Fibroblast of villous mesenchyme (primary cell): ENCODE data around the gene SERPINA12. TPM values are rescaled to one million over a fixed set of nuclear protein-coding genes. Genes with fewer than 3 reads are reported as not detected.

Experiments used
- DNase-seq: peaks from one replicate; pipeline ENCODE4 v3.0.0-alpha.2; 2010; ENCODE audit warnings: low read depth
- H3K4me3 ChIP-seq: 2 replicates; pipeline ENCODE4 v1.5.1; 2011; ENCODE audit warnings: low read depth, mild to moderate bottlenecking, low read length
- CTCF ChIP-seq: IDR thresholded peaks from 2 replicates; pipeline ENCODE4 v1.5.1; 2012; ENCODE audit warnings: low read depth, mild to moderate bottlenecking, low read length; ENCODE audit not compliant: insufficient read depth
- total RNA-seq: library from RNA; depleted of rRNA; stranded (reverse); fragments of >200 nt; gene quantifications from 2 replicates; pipeline ENCODE4 v1.2.3, GENCODE V29; 2012

The SERPINA12 gene
- total RNA-seq, 1 donor, result not detected

GRCh38 chr14:94505641-94506040 is 3.6 kb downstream of the SERPINA12 start:
- no peak for DNase-seq
- no peak overlapping the region for H3K4me3 ChIP-seq
- TF ChIP-seq CTCF, result no peak

GRCh38 chr14:94505206-94505605 is 4.1 kb downstream of the SERPINA12 start:
- no peak for DNase-seq
- H3K4me3 ChIP-seq, result no peak overlapping the region
- no peak for TF ChIP-seq CTCF

GRCh38 chr14:94501588-94502516 is 7.4 kb downstream of the SERPINA12 start:
- DNase-seq, result no peak
- TF ChIP-seq CTCF, result no peak
- H3K4me3 ChIP-seq, result no peak overlapping the region

- H3K4me3 ChIP-seq, result no peak overlapping the region
- TF ChIP-seq CTCF, result no peak
- no peak for DNase-seq
Observed at GRCh38 chr14:94500264-94500663, 9.0 kb downstream of the SERPINA12 start.

- no peak for DNase-seq
- no peak overlapping the region for H3K4me3 ChIP-seq
- TF ChIP-seq CTCF, result no peak
Observed at GRCh38 chr14:94499673-94500072, 9.6 kb downstream of the SERPINA12 start.

- no peak for DNase-seq
- no peak for TF ChIP-seq CTCF
- H3K4me3 ChIP-seq, result no peak overlapping the region
Observed at GRCh38 chr14:94498215-94498614, 11.1 kb downstream of the SERPINA12 start.
